Vagina (tissue), 2 donors: Measurements from ENCODE around the gene PSMB7. TPM values are rescaled to one million over a fixed set of nuclear protein-coding genes. Genes with fewer than 3 reads are reported as not detected.

Experiments used
- DNase-seq, 2 donors: peaks; one replicate each; pipeline ENCODE4 v3.0.0-alpha.2; 2017; ENCODE audit errors: extremely low spot score in 2 of 2
- H3K27ac ChIP-seq: fragments of 200-600 bp; sonication (generic); one replicate; pipeline ENCODE4 v1.5.1; 2019
- H3K27me3 ChIP-seq: fragments of 200-600 bp; sonication (generic); one replicate; pipeline ENCODE4 v1.5.1; 2019
- H3K36me3 ChIP-seq, 2 donors: fragments of 200-600 bp; sonication (generic); one replicate each; pipeline ENCODE4 v1.5.1; 2017 to 2019
- H3K4me1 ChIP-seq: fragments of 200-600 bp; sonication (generic); one replicate; pipeline ENCODE4 v1.5.1; 2019
- H3K4me3 ChIP-seq, 2 donors: fragments of 200-600 bp; sonication (generic); 1 replicate in 1 of 2; 2 replicates in 1 of 2; pipeline ENCODE4 v1.5.1; 2016 to 2019
- H3K9me3 ChIP-seq: fragments of 200-600 bp; sonication (generic); one replicate; pipeline ENCODE4 v1.5.1; 2019
- CTCF ChIP-seq, 3 experiments: fragments of 450-650 bp in 2 of 3; fragments of 200-600 bp in 1 of 3; sonication (generic) in 1 of 3; IDR thresholded peaks; one replicate each; pipeline ENCODE4 v1.5.1; 2017 to 2019; ENCODE audit warnings: antibody characterized with exemption in 3 of 3, mild to moderate bottlenecking in 2 of 3, moderate library complexity in 2 of 3
- POLR2A ChIP-seq, 2 donors: fragments of 450-650 bp; IDR thresholded peaks; one replicate each; pipeline ENCODE4 v1.6.1; 2017; ENCODE audit warnings: antibody characterized with exemption in 2 of 2, mild to moderate bottlenecking in 2 of 2, moderate library complexity in 2 of 2
- POLR2AphosphoS5 ChIP-seq, 2 donors: sonication (generic); formaldehyde crosslinking; IDR thresholded peaks; one replicate each; pipeline ENCODE4 v1.9.0; 2017; ENCODE audit warnings: antibody characterized with exemption in 2 of 2, mild to moderate bottlenecking in 2 of 2, low read depth in 1 of 2; ENCODE audit not compliant: insufficient read depth in 1 of 2
- intact Hi-C: fragments of 100-400 bp; cut with DNase I; formaldehyde crosslinking; loops from one replicate; pipeline ENCODE4 v1.15.1; 2023
- total RNA-seq: library from RNA; depleted of rRNA; stranded (reverse); fragments of >200 nt; gene quantifications from one replicate; pipeline ENCODE4 v1.2.3, GENCODE V29; 2016

Gene PSMB7
- total RNA-seq, 1 donor from 2014 or later: 121 TPM

GRCh38 chr9:124331580-124331979 lies 83.7 kb downstream of the PSMB7 start:
- H3K4me3 ChIP-seq: no peak overlapping the region
- H3K36me3 ChIP-seq: peaks cover 0 to 28% of the 10 kb centered on the region in 2 donors
- no peaks in the 10 kb centered on the region for H3K4me1 ChIP-seq
- H3K27ac ChIP-seq: no peak overlapping the region
- no peaks in the 10 kb centered on the region for H3K27me3 ChIP-seq
- no peak for DNase-seq
- no peak for TF ChIP-seq CTCF (IDR thresholded peaks at IDR 0.05)
- TF ChIP-seq POLR2A (IDR thresholded peaks at IDR 0.05): no peak
- TF ChIP-seq POLR2AphosphoS5 (IDR thresholded peaks at IDR 0.05; ENCODE audit: insufficient read depth in 1 of 2, low read depth in 1 of 2): no peak
- intact Hi-C loops: no loop called here
- H3K9me3 ChIP-seq: no peaks in the 10 kb centered on the region

GRCh38 chr9:124330011-124330697 lies 85.1 kb downstream of the PSMB7 start:
- no peaks in the 10 kb centered on the region for H3K27me3 ChIP-seq
- peaks cover 0 to 33% of the 10 kb centered on the region in 2 donors for H3K36me3 ChIP-seq
- H3K4me1 ChIP-seq: no peaks in the 10 kb centered on the region
- H3K9me3 ChIP-seq: no peaks in the 10 kb centered on the region
- no peak for TF ChIP-seq CTCF (IDR thresholded peaks at IDR 0.05)
- TF ChIP-seq POLR2A (IDR thresholded peaks at IDR 0.05): no peak
- no peak for TF ChIP-seq POLR2AphosphoS5 (IDR thresholded peaks at IDR 0.05; ENCODE audit: insufficient read depth in 1 of 2, low read depth in 1 of 2)
- H3K27ac ChIP-seq: no peak overlapping the region
- DNase-seq: no peak
- H3K4me3 ChIP-seq: no peak overlapping the region
- intact Hi-C loops: no loop called here

GRCh38 chr9:124329206-124329792 lies 85.9 kb downstream of the PSMB7 start:
- H3K4me1 ChIP-seq: no peaks in the 10 kb centered on the region
- intact Hi-C loops: no loop called here
- H3K36me3 ChIP-seq: peaks cover 0 to 33% of the 10 kb centered on the region in 2 donors
- H3K4me3 ChIP-seq: no peak overlapping the region
- no peaks in the 10 kb centered on the region for H3K27me3 ChIP-seq
- TF ChIP-seq POLR2AphosphoS5 (IDR thresholded peaks at IDR 0.05; ENCODE audit: insufficient read depth in 1 of 2, low read depth in 1 of 2) (no peak), CTCF (IDR thresholded peaks at IDR 0.05) (no peak), POLR2A (IDR thresholded peaks at IDR 0.05) (no peak)
- no peaks in the 10 kb centered on the region for H3K9me3 ChIP-seq
- no peak for DNase-seq
- no peak overlapping the region for H3K27ac ChIP-seq

GRCh38 chr9:124328285-124328684 lies 87.0 kb downstream of the PSMB7 start:
- Histone ChIP-seq H3K27me3 (no peaks in the 10 kb centered on the region), H3K4me1 (no peaks in the 10 kb centered on the region), H3K4me3 (no peak overlapping the region), H3K36me3 (peaks cover 0 to 33% of the 10 kb centered on the region in 2 donors), H3K9me3 (no peaks in the 10 kb centered on the region), H3K27ac (no peak overlapping the region)
- intact Hi-C loops: no loop called here
- no peak for TF ChIP-seq POLR2A (IDR thresholded peaks at IDR 0.05)
- TF ChIP-seq CTCF (IDR thresholded peaks at IDR 0.05): no peak
- TF ChIP-seq POLR2AphosphoS5 (IDR thresholded peaks at IDR 0.05; ENCODE audit: insufficient read depth in 1 of 2, low read depth in 1 of 2): no peak
- DNase-seq: no peak

GRCh38 chr9:124327491-124327890 lies 87.8 kb downstream of the PSMB7 start:
- Histone ChIP-seq H3K27ac (no peak overlapping the region), H3K4me3 (no peak overlapping the region), H3K36me3 (peaks cover 0 to 33% of the 10 kb centered on the region in 2 donors), H3K4me1 (no peaks in the 10 kb centered on the region), H3K9me3 (no peaks in the 10 kb centered on the region), H3K27me3 (no peaks in the 10 kb centered on the region)
- no peak for DNase-seq
- intact Hi-C loops: no loop called here
- no peak for TF ChIP-seq POLR2A (IDR thresholded peaks at IDR 0.05)
- TF ChIP-seq CTCF (IDR thresholded peaks at IDR 0.05): no peak
- no peak for TF ChIP-seq POLR2AphosphoS5 (IDR thresholded peaks at IDR 0.05; ENCODE audit: insufficient read depth in 1 of 2, low read depth in 1 of 2)
